Measurements from ENCODE around the gene BCL2A1.

Gene BCL2A1

DNA sequence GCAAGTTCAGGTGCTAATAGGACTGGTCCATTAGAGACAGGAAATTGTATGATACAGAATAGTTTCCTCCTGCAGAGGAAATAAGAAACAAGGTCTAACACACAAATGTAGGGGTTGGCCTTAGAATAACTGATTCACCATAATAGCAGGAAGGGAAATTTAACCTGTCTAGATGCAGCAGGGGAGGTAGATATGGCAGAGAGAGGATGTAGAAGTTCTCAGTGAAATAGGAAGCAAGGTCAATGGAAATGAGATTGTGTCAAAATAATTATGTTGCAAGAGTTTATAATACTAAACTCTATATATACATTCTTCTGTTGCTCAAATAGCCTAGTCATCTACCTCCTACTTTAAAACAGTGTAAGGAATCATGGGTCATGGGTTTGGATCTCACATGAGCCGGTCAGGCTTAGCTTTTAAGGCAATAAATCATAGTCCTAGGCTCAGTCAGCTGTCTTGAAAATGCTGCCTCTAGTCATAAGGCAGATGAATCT lies 17.0 kb downstream of the BCL2A1 start:
- no peak for DNase-seq (ENCODE audit: low spot score)
- H2AFZ ChIP-seq (ENCODE audit: low read length) = no peak overlapping the region
- no peaks in the 10 kb centered on the region for H3K4me1 ChIP-seq (ENCODE audit: control insufficient read depth in 2 of 2, insufficient read depth in 1 of 2, low read depth in 1 of 2, low read length in 2 of 2)
- no peak overlapping the region for H3K4me2 ChIP-seq (ENCODE audit: insufficient read depth, low read length, poor library complexity, severe bottlenecking)
- H2AK5ac ChIP-seq (ENCODE audit: low read depth, low read length) = no peak overlapping the region
- no peak overlapping the region for H3K23ac ChIP-seq (ENCODE audit: low read depth, low read length, poor library complexity)
- H3K79me1 ChIP-seq (ENCODE audit: low read depth, low read length) = no peaks in the 10 kb centered on the region
- peaks cover 0 to 4% (median 0%) of the 10 kb centered on the region in 3 experiments for H3K27me3 ChIP-seq (ENCODE audit: control insufficient read depth in 3 of 3, insufficient read depth in 3 of 3, low read depth in 1 of 3, low read length in 3 of 3)
- H4K91ac ChIP-seq (ENCODE audit: low read depth, low read length, poor library complexity) = no peak overlapping the region
- H3K36me3 ChIP-seq (replicated peaks in 1 of 2; ENCODE audit: control insufficient read depth in 2 of 2, insufficient read depth in 2 of 2, low read length in 2 of 2) = no peaks in the 10 kb centered on the region
- no peak overlapping the region for H3K4ac ChIP-seq (ENCODE audit: low read length)
- no CpG with 5 or more reads among the region's 1 CpG for WGBS, 2 donors (ENCODE audit: extremely low coverage in 2 of 2, insufficient read length in 2 of 2, insufficient replicate concordance in 1 of 2)
- H3K14ac ChIP-seq (ENCODE audit: low read length) = no peak overlapping the region
- no peak overlapping the region for H2BK15ac ChIP-seq (ENCODE audit: low read length)
- no peak overlapping the region for H3K27ac ChIP-seq (replicated peaks; ENCODE audit: low read length)
- no peak overlapping the region for H2BK5ac ChIP-seq (ENCODE audit: low read length)
- H3K18ac ChIP-seq (ENCODE audit: low read length) = no peak overlapping the region
- H3K9me3 ChIP-seq (replicated peaks in 1 of 2; ENCODE audit: control insufficient read depth in 2 of 2, insufficient read depth in 1 of 2, low read depth in 1 of 2, low read length in 2 of 2) = no peaks in the 10 kb centered on the region
- no peak overlapping the region for H3K9ac ChIP-seq (ENCODE audit: low read depth, low read length, poor library complexity)
- no peak overlapping the region for H2BK12ac ChIP-seq (ENCODE audit: low read length)
- no peak overlapping the region for H3K4me3 ChIP-seq (ENCODE audit: low read length in 2 of 2)
- H2BK120ac ChIP-seq (ENCODE audit: low read depth, low read length) = no peak overlapping the region
- H4K8ac ChIP-seq (ENCODE audit: low read depth, low read length) = no peak overlapping the region

DNA sequence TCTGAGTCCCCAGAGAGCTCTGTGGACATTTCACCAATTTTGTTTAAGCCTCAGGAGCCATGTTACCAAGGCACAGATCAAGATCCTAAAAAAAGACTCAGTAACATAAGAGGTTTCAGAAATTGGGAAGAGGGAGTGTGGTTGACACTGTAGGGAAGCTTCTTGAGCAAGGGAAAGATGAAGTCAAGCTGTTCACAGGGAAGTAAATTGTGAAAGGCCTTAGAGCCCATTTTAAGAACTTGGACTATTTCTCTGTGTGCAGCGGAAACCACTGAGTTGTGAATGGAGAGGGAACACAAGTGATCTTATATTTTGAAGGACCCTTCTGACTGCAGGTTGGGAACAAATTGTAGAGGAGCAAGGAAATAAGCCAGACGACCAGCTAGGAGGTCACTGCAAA lies 18.7 kb downstream of the BCL2A1 start:
- H4K8ac ChIP-seq (ENCODE audit: low read depth, low read length) = no peak overlapping the region
- no peaks in the 10 kb centered on the region for H3K36me3 ChIP-seq (replicated peaks in 1 of 2; ENCODE audit: control insufficient read depth in 2 of 2, insufficient read depth in 2 of 2, low read length in 2 of 2)
- H2BK120ac ChIP-seq (ENCODE audit: low read depth, low read length) = no peak overlapping the region
- H3K27me3 ChIP-seq (ENCODE audit: control insufficient read depth in 3 of 3, insufficient read depth in 3 of 3, low read depth in 1 of 3, low read length in 3 of 3) = peaks cover 0 to 4% (median 0%) of the 10 kb centered on the region in 3 experiments
- no peak overlapping the region for H3K18ac ChIP-seq (ENCODE audit: low read length)
- no peaks in the 10 kb centered on the region for H3K79me1 ChIP-seq (ENCODE audit: low read depth, low read length)
- no peak overlapping the region for H2BK12ac ChIP-seq (ENCODE audit: low read length)
- H3K4me1 ChIP-seq (ENCODE audit: control insufficient read depth in 2 of 2, insufficient read depth in 1 of 2, low read depth in 1 of 2, low read length in 2 of 2) = no peaks in the 10 kb centered on the region
- H3K4me3 ChIP-seq (ENCODE audit: low read length in 2 of 2) = no peak overlapping the region
- no peaks in the 10 kb centered on the region for H3K9me3 ChIP-seq (replicated peaks in 1 of 2; ENCODE audit: control insufficient read depth in 2 of 2, insufficient read depth in 1 of 2, low read depth in 1 of 2, low read length in 2 of 2)
- DNase-seq (ENCODE audit: low spot score) = no peak
- no peak overlapping the region for H3K4me2 ChIP-seq (ENCODE audit: insufficient read depth, low read length, poor library complexity, severe bottlenecking)
- H2AK5ac ChIP-seq (ENCODE audit: low read depth, low read length) = no peak overlapping the region
- no peak overlapping the region for H4K91ac ChIP-seq (ENCODE audit: low read depth, low read length, poor library complexity)
- no peak overlapping the region for H2AFZ ChIP-seq (ENCODE audit: low read length)
- H2BK15ac ChIP-seq (ENCODE audit: low read length) = no peak overlapping the region
- H3K27ac ChIP-seq (replicated peaks; ENCODE audit: low read length) = no peak overlapping the region
- no peak overlapping the region for H3K9ac ChIP-seq (ENCODE audit: low read depth, low read length, poor library complexity)
- no peak overlapping the region for H3K4ac ChIP-seq (ENCODE audit: low read length)
- no CpG with 5 or more reads among the region's 2 CpGs for WGBS, 2 donors (ENCODE audit: extremely low coverage in 2 of 2, insufficient read length in 2 of 2, insufficient replicate concordance in 1 of 2)
- no peak overlapping the region for H3K14ac ChIP-seq (ENCODE audit: low read length)
- no peak overlapping the region for H3K23ac ChIP-seq (ENCODE audit: low read depth, low read length, poor library complexity)
- H2BK5ac ChIP-seq (ENCODE audit: low read length) = no peak overlapping the region

DNA sequence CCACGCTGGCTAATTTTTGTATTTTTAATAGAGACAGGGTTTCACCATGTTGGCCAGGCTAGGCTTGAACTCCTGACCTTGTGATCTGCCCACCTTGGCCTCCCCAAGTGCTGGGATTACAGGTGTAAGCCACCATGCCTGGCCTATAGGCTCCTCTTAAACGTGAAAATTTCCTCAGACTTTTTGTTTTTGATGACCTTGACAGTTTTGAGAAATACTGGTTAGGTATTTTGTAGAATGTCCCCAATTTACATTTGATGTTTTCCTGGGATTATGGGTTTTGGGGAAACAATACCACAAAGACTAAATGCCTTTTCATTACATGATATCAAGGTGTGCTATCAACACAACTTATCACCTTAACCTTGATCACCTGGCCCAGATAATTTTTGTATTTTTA lies 20.7 kb downstream of the BCL2A1 start:
- H3K9me3 ChIP-seq (replicated peaks in 1 of 2; ENCODE audit: control insufficient read depth in 2 of 2, insufficient read depth in 1 of 2, low read depth in 1 of 2, low read length in 2 of 2) = no peaks in the 10 kb centered on the region
- H3K9ac ChIP-seq (ENCODE audit: low read depth, low read length, poor library complexity) = no peak overlapping the region
- no CpG with 5 or more reads among the region's 2 CpGs for WGBS, 2 donors (ENCODE audit: extremely low coverage in 2 of 2, insufficient read length in 2 of 2, insufficient replicate concordance in 1 of 2)
- no peak overlapping the region for H3K27ac ChIP-seq (replicated peaks; ENCODE audit: low read length)
- H3K14ac ChIP-seq (ENCODE audit: low read length) = no peak overlapping the region
- H2AFZ ChIP-seq (ENCODE audit: low read length) = no peak overlapping the region
- no peak overlapping the region for H2BK5ac ChIP-seq (ENCODE audit: low read length)
- no peak overlapping the region for H4K91ac ChIP-seq (ENCODE audit: low read depth, low read length, poor library complexity)
- no peak overlapping the region for H2BK15ac ChIP-seq (ENCODE audit: low read length)
- H3K18ac ChIP-seq (ENCODE audit: low read length) = no peak overlapping the region
- no peak overlapping the region for H2BK120ac ChIP-seq (ENCODE audit: low read depth, low read length)
- H3K27me3 ChIP-seq (ENCODE audit: control insufficient read depth in 3 of 3, insufficient read depth in 3 of 3, low read depth in 1 of 3, low read length in 3 of 3) = peaks cover 0 to 4% (median 0%) of the 10 kb centered on the region in 3 experiments
- no peak overlapping the region for H4K8ac ChIP-seq (ENCODE audit: low read depth, low read length)
- DNase-seq (ENCODE audit: low spot score) = no peak
- H3K4me3 ChIP-seq (ENCODE audit: low read length in 2 of 2) = no peak overlapping the region
- no peaks in the 10 kb centered on the region for H3K79me1 ChIP-seq (ENCODE audit: low read depth, low read length)
- H2BK12ac ChIP-seq (ENCODE audit: low read length) = no peak overlapping the region
- H3K23ac ChIP-seq (ENCODE audit: low read depth, low read length, poor library complexity) = no peak overlapping the region
- no peaks in the 10 kb centered on the region for H3K4me1 ChIP-seq (ENCODE audit: control insufficient read depth in 2 of 2, insufficient read depth in 1 of 2, low read depth in 1 of 2, low read length in 2 of 2)
- H3K36me3 ChIP-seq (replicated peaks in 1 of 2; ENCODE audit: control insufficient read depth in 2 of 2, insufficient read depth in 2 of 2, low read length in 2 of 2) = no peaks in the 10 kb centered on the region
- H2AK5ac ChIP-seq (ENCODE audit: low read depth, low read length) = no peak overlapping the region
- H3K4ac ChIP-seq (ENCODE audit: low read length) = no peak overlapping the region
- no peak overlapping the region for H3K4me2 ChIP-seq (ENCODE audit: insufficient read depth, low read length, poor library complexity, severe bottlenecking)

GRCh38 chr15:79948761-79949160 lies 22.2 kb downstream of the BCL2A1 start:
- H2AK5ac ChIP-seq (ENCODE audit: low read depth, low read length) = no peak overlapping the region
- H2BK5ac ChIP-seq (ENCODE audit: low read length) = no peak overlapping the region
- no peaks in the 10 kb centered on the region for H3K79me1 ChIP-seq (ENCODE audit: low read depth, low read length)
- no peak overlapping the region for H4K91ac ChIP-seq (ENCODE audit: low read depth, low read length, poor library complexity)
- H3K27me3 ChIP-seq (ENCODE audit: control insufficient read depth in 3 of 3, insufficient read depth in 3 of 3, low read depth in 1 of 3, low read length in 3 of 3) = peaks cover 0 to 6% (median 0%) of the 10 kb centered on the region in 3 experiments
- H3K27ac ChIP-seq (replicated peaks; ENCODE audit: low read length) = no peak overlapping the region
- H3K18ac ChIP-seq (ENCODE audit: low read length) = no peak overlapping the region
- H2BK120ac ChIP-seq (ENCODE audit: low read depth, low read length) = no peak overlapping the region
- no peak overlapping the region for H3K4me2 ChIP-seq (ENCODE audit: insufficient read depth, low read length, poor library complexity, severe bottlenecking)
- H3K9ac ChIP-seq (ENCODE audit: low read depth, low read length, poor library complexity) = no peak overlapping the region
- no peaks in the 10 kb centered on the region for H3K36me3 ChIP-seq (replicated peaks in 1 of 2; ENCODE audit: control insufficient read depth in 2 of 2, insufficient read depth in 2 of 2, low read length in 2 of 2)
- H2AFZ ChIP-seq (ENCODE audit: low read length) = no peak overlapping the region
- H3K4ac ChIP-seq (ENCODE audit: low read length) = no peak overlapping the region
- no peak for DNase-seq (ENCODE audit: low spot score)
- no peak overlapping the region for H4K8ac ChIP-seq (ENCODE audit: low read depth, low read length)
- H3K4me1 ChIP-seq (ENCODE audit: control insufficient read depth in 2 of 2, insufficient read depth in 1 of 2, low read depth in 1 of 2, low read length in 2 of 2) = no peaks in the 10 kb centered on the region
- no peak overlapping the region for H2BK15ac ChIP-seq (ENCODE audit: low read length)
- WGBS, 2 donors (ENCODE audit: extremely low coverage in 2 of 2, insufficient read length in 2 of 2, insufficient replicate concordance in 1 of 2) = no CpG with 5 or more reads among the region's 3 CpGs
- H2BK12ac ChIP-seq (ENCODE audit: low read length) = no peak overlapping the region
- no peak overlapping the region for H3K23ac ChIP-seq (ENCODE audit: low read depth, low read length, poor library complexity)
- no peak overlapping the region for H3K14ac ChIP-seq (ENCODE audit: low read length)
- no peaks in the 10 kb centered on the region for H3K9me3 ChIP-seq (replicated peaks in 1 of 2; ENCODE audit: control insufficient read depth in 2 of 2, insufficient read depth in 1 of 2, low read depth in 1 of 2, low read length in 2 of 2)
- no peak overlapping the region for H3K4me3 ChIP-seq (ENCODE audit: low read length in 2 of 2)

Data from neuronal stem cell (in vitro differentiated cells).